Caco-2 (cell line): ENCODE measurements around the gene PTPN6. TPM values are rescaled to one million over a fixed set of nuclear protein-coding genes. Genes with fewer than 3 reads are reported as not detected.

ENCODE experiments used
- BruUV-seq: library from RNA; stranded (reverse); fragments of 400-500 nt; replicated peaks from 2 replicates; lab custom pipeline; 2021; lab: Mats Ljungman, UMichigan
- CTCF ChIA-PET: fragments of 300-600 bp; sonication (Branson Sonifier 250); formaldehyde crosslinking; loops from one replicate; lab custom pipeline; 2022; ENCODE audit warnings: antibody characterized with exemption; lab: Charles Lee
- POLR2A ChIA-PET: fragments of 300-600 bp; sonication (Branson Sonifier 250); formaldehyde crosslinking; loops from one replicate; lab custom pipeline; 2022; ENCODE audit warnings: antibody characterized with exemption; lab: Charles Lee
- DNase-seq, 2 experiments: peaks; one replicate each; pipeline versions ENCODE4 v3.0.0 to v3.0.0-alpha.2; 2020 to 2022
- H3K27me3 ChIP-seq: replicated peaks from 2 replicates; pipeline ENCODE4 v1.6.0; 2011; ENCODE audit warnings: low read length; ENCODE audit not compliant: control insufficient read depth, insufficient read depth
- H3K36me3 ChIP-seq: 2 replicates; pipeline ENCODE4 v1.5.1; 2011; ENCODE audit warnings: low read length; ENCODE audit not compliant: control insufficient read depth, insufficient read depth
- H3K4me1 ChIP-seq: fragments of 250-450 bp; sonication (Bioruptor Pico); 2 replicates; pipeline ENCODE4 v1.5.1; 2020; ENCODE audit warnings: mild to moderate bottlenecking
- H3K4me3 ChIP-seq: 2 replicates; pipeline ENCODE4 v1.5.1; 2011; ENCODE audit warnings: low read depth, mild to moderate bottlenecking, control low read depth, low read length
- H3K9me3 ChIP-seq: fragments of 250-450 bp; sonication (Bioruptor Pico); 2 replicates; pipeline ENCODE4 v1.5.1; 2020; ENCODE audit warnings: mild to moderate bottlenecking, moderate library complexity
- H3K27ac Mint-ChIP-seq: one replicate; pipeline ENCODE4 v1.8.0; 2022; ENCODE audit warnings: mixed read lengths; ENCODE audit not compliant: unreplicated experiment
- H3K27me3 Mint-ChIP-seq: one replicate; pipeline ENCODE4 v1.8.0; 2022; ENCODE audit warnings: mixed read lengths; ENCODE audit not compliant: insufficient read depth, unreplicated experiment
- H3K36me3 Mint-ChIP-seq: one replicate; pipeline ENCODE4 v1.8.0; 2022; ENCODE audit warnings: mild to moderate bottlenecking, mixed read lengths; ENCODE audit not compliant: insufficient read depth, unreplicated experiment
- H3K4me1 Mint-ChIP-seq: one replicate; pipeline ENCODE4 v1.8.0; 2022; ENCODE audit warnings: low read depth, mixed read lengths; ENCODE audit not compliant: unreplicated experiment
- H3K4me3 Mint-ChIP-seq: one replicate; pipeline ENCODE4 v1.8.0; 2022; ENCODE audit warnings: mild to moderate bottlenecking, moderate library complexity, mixed read lengths; ENCODE audit not compliant: unreplicated experiment
- H3K9me3 Mint-ChIP-seq: one replicate; pipeline ENCODE4 v1.8.0; 2022; ENCODE audit warnings: mixed read lengths; ENCODE audit not compliant: unreplicated experiment
- intact Hi-C: fragments of 100-400 bp; cut with micrococcal nuclease; formaldehyde crosslinking; loops from one replicate; pipeline ENCODE4 v1.10.0; 2022; ENCODE audit not compliant: unreplicated experiment
- total RNA-seq: library from RNA; stranded (reverse); gene quantifications from 2 replicates; pipeline ENCODE4 v1.2.3, GENCODE V29; 2022
- TF ChIP-seq, protein P1 (sequence below), 2 experiments: fragments of 200-600 bp in 1 of 2; IDR thresholded peaks; 1 replicate in 1 of 2; 2 replicates in 1 of 2; pipeline versions ENCODE4 v1.5.1 to v1.8.0; 2011 to 2022; ENCODE audit warnings: antibody characterized with exemption in 1 of 2, control low read depth in 1 of 2, inconsistent platforms in 1 of 2, low read depth in 1 of 2, low read length in 1 of 2, mild to moderate bottlenecking in 1 of 2, moderate library complexity in 1 of 2; ENCODE audit not compliant: insufficient read depth in 1 of 2, severe bottlenecking in 1 of 2, unreplicated experiment in 1 of 2

The PTPN6 gene
- total RNA-seq, 1 experiment from 2014 or later = 43.9 TPM

GRCh38 chr12:6968426-6968825 lies 17.3 kb downstream of the PTPN6 start:
- intact Hi-C loops = no loop called here
- TF ChIP-seq, protein P1, sequence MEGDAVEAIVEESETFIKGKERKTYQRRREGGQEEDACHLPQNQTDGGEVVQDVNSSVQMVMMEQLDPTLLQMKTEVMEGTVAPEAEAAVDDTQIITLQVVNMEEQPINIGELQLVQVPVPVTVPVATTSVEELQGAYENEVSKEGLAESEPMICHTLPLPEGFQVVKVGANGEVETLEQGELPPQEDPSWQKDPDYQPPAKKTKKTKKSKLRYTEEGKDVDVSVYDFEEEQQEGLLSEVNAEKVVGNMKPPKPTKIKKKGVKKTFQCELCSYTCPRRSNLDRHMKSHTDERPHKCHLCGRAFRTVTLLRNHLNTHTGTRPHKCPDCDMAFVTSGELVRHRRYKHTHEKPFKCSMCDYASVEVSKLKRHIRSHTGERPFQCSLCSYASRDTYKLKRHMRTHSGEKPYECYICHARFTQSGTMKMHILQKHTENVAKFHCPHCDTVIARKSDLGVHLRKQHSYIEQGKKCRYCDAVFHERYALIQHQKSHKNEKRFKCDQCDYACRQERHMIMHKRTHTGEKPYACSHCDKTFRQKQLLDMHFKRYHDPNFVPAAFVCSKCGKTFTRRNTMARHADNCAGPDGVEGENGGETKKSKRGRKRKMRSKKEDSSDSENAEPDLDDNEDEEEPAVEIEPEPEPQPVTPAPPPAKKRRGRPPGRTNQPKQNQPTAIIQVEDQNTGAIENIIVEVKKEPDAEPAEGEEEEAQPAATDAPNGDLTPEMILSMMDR (IDR thresholded peaks at IDR 0.05; ENCODE audit: insufficient read depth in 1 of 2, low read depth in 1 of 2, low read length in 1 of 2, severe bottlenecking in 1 of 2, unreplicated experiment in 1 of 2) = no peak
- Histone ChIP-seq H3K9me3 (no peaks in the 10 kb centered on the region), H3K4me1 (peaks cover 28% of the 10 kb centered on the region), H3K36me3 (peaks cover 19% of the 10 kb centered on the region), H3K4me3 (no peak overlapping the region), H3K27me3 (no peaks in the 10 kb centered on the region)
- CTCF ChIA-PET = interaction anchor here (0.7 to 1.4 kb wide), 3 partner anchors 22 to 50 kb away, joined by 3 to 6 read pairs (median 5); partner anchors contain the start of genes C12orf57, LPCAT3 and RNU7-1
- DNase-seq = no peak
- no TSS peak for BruUV-seq
- Mint-ChIP-seq H3K9me3 (no peaks in the 10 kb centered on the region), H3K36me3 (peaks cover 98% of the 10 kb centered on the region), H3K4me1 (peaks cover 35% of the 10 kb centered on the region), H3K27me3 (no peaks in the 10 kb centered on the region), H3K4me3 (peak overlapping the region; percentile 86), H3K27ac (peak overlapping the region; percentile 97)
- POLR2A ChIA-PET = interaction anchor here (1.6 to 2.9 kb wide), 3 partner anchors 22 to 50 kb away, joined by 8 to 13 read pairs (median 9); partner anchors contain the start of genes C12orf57, LPCAT3 and RNU7-1

- TF ChIP-seq, protein P1 (IDR thresholded peaks at IDR 0.05; ENCODE audit: insufficient read depth in 1 of 2, low read depth in 1 of 2, low read length in 1 of 2, severe bottlenecking in 1 of 2, unreplicated experiment in 1 of 2) = no peak
- Histone ChIP-seq H3K27me3 (no peaks in the 10 kb centered on the region), H3K9me3 (no peaks in the 10 kb centered on the region), H3K36me3 (peaks cover 19% of the 10 kb centered on the region), H3K4me1 (peaks cover 19% of the 10 kb centered on the region), H3K4me3 (peak overlapping the region; percentile 90)
- peaks cover 40% of the 10 kb centered on the region for H3K4me1 Mint-ChIP-seq
- DNase-seq = peak; percentile 63 to 71
- no peaks in the 10 kb centered on the region for H3K9me3 Mint-ChIP-seq
- no peaks in the 10 kb centered on the region for H3K27me3 Mint-ChIP-seq
- peak overlapping the region; percentile 86 for H3K4me3 Mint-ChIP-seq
- H3K36me3 Mint-ChIP-seq = peaks cover 96% of the 10 kb centered on the region
- ChIA-PET POLR2A (interaction anchor here (0.5 to 2.9 kb wide), 3 partner anchors 24 to 73 kb away, joined by 3 to 8 read pairs (median 4); partner anchors contain the start of gene LPCAT3), CTCF (interaction anchor here (1.4 kb wide), 1 partner anchor 24 kb away, joined by 6 read pairs; no protein-coding TSS in a partner anchor)
- TSS peak; percentile 43 for BruUV-seq
- H3K27ac Mint-ChIP-seq = peak overlapping the region; percentile 97
- intact Hi-C loops = loop anchor here (1.0 kb wide), 2 partner anchors 26 to 48 kb away; partner anchors contain the start of genes C12orf57 and LPCAT3
Observed at GRCh38 chr12:6970096-6970527, 19.0 kb downstream of the PTPN6 start.

- no peaks in the 10 kb centered on the region for H3K27me3 ChIP-seq
- Mint-ChIP-seq H3K27me3 (no peaks in the 10 kb centered on the region), H3K9me3 (no peaks in the 10 kb centered on the region), H3K27ac (no peak overlapping the region), H3K4me3 (no peak overlapping the region), H3K36me3 (peaks cover 96% of the 10 kb centered on the region), H3K4me1 (peaks cover 58% of the 10 kb centered on the region)
- no peaks in the 10 kb centered on the region for H3K9me3 ChIP-seq
- DNase-seq = no peak
- H3K36me3 ChIP-seq = peaks cover 14% of the 10 kb centered on the region
- TF ChIP-seq, protein P1 (IDR thresholded peaks at IDR 0.05; ENCODE audit: insufficient read depth in 1 of 2, low read depth in 1 of 2, low read length in 1 of 2, severe bottlenecking in 1 of 2, unreplicated experiment in 1 of 2) = no peak
- H3K4me1 ChIP-seq = peaks cover 30% of the 10 kb centered on the region
- CTCF ChIA-PET = interaction anchor here (0.7 to 1.0 kb wide), 2 partner anchors 44 to 215 kb away, joined by 3 read pairs; partner anchors contain the start of genes LPCAT3 and PEX5
- BruUV-seq = no TSS peak
- POLR2A ChIA-PET = interaction anchor here (1.8 kb wide), 1 partner anchor 28 kb away, joined by 4 read pairs; no protein-coding TSS in a partner anchor
- H3K4me3 ChIP-seq = no peak overlapping the region
- intact Hi-C loops = no loop called here
Observed at GRCh38 chr12:6974180-6974579, 23.0 kb downstream of the PTPN6 start.
